Pancreas (tissue), 10 donors: ENCODE results near the gene LSR. TPM values are rescaled to one million over a fixed set of nuclear protein-coding genes. Genes with fewer than 3 reads are reported as not detected.

ENCODE experiments used
- ATAC-seq, 4 donors: fragments of 200-7000 bp; cut with Tn5 transposase; one replicate each; pipeline versions ENCODE4 v1.8.0 to v1.9.1; 2020; ENCODE audit warnings: mild to moderate bottlenecking in 4 of 4, moderate library complexity in 4 of 4
- DNase-seq, 6 donors: peaks; one replicate each; pipeline ENCODE4 v3.0.0-alpha.2; 2020
- FAIRE-seq: peaks from 2 replicates; lab custom pipeline; 2012; peaks lifted over from hg19 to GRCh38; lab: Jason Lieb, UNC
- H3K27ac ChIP-seq, 4 donors: fragments of 200-600 bp; sonication (generic); 1 replicate in 3 of 4; 2 replicates in 1 of 4; pipeline versions ENCODE4 v1.5.0 to v1.8.0; 2020
- H3K27me3 ChIP-seq, 4 donors: fragments of 200-600 bp; one replicate each; pipeline ENCODE4 v1.8.0; 2021
- H3K36me3 ChIP-seq, 3 donors: fragments of 200-600 bp; sonication (generic) in 1 of 3; one replicate each; pipeline versions ENCODE4 v1.5.0 to v1.8.0; 2020 to 2021
- H3K4me1 ChIP-seq, 3 donors: fragments of 200-600 bp; one replicate each; pipeline ENCODE4 v1.8.0; 2021
- H3K4me3 ChIP-seq, 4 donors: fragments of 200-600 bp; sonication (generic) in 2 of 4; one replicate each; pipeline versions ENCODE4 v1.5.0 to v1.8.0; 2020 to 2021
- H3K9me3 ChIP-seq, 4 donors: fragments of 200-600 bp; one replicate each; pipeline ENCODE4 v1.8.0; 2021
- CTCF ChIP-seq, 4 donors: fragments of 200-600 bp; sonication (generic) in 3 of 4; IDR thresholded peaks; one replicate each; pipeline versions ENCODE4 v1.5.0 to v1.8.0; 2021; ENCODE audit warnings: antibody characterized with exemption in 4 of 4
- WGBS, 2 donors: extraction: QIAGEN DNeasy Blood & Tissue Kit; methylation state at CpG; one replicate each; pipeline ENCODE4 v1.1.7; 2013; 5-methylcytosine and 5-hydroxymethylcytosine counted together
- intact Hi-C, 3 donors: fragments of 100-400 bp; cut with DNase I; formaldehyde crosslinking; loops; one replicate each; pipeline versions ENCODE4 v1.11.1 to v1.14.2; 2022
- polyA plus RNA-seq, 2 donors: library from polyadenylated mRNA; stranded (reverse); fragments of 200-250 nt; gene quantifications; one replicate each; pipeline ENCODE4 v1.2.3, GENCODE V29; 2013
- total RNA-seq, 6 donors: library from RNA; stranded (reverse); fragmentation: NEBNext Ultra II Directional in 4 of 6; extraction: Animal tissue kit (Norgen Biotek cat#: 25700) in 4 of 6; gene quantifications; one replicate each; pipeline versions ENCODE4 v1.2.1 to v1.2.4, GENCODE V29; 2021 to 2023
- donor health status: healthy with polysubstance abuse.
- donor health status: DM: no; HTN: no; CAD: no; lungs with moderate emphysema.
- donor health status: DM: no; HTN: no; CAD: no.
- donor health status: control.
- donor health status: control.
- donor health status: Bipolar disorder and iron deficiency.
- donor health status: DM: yes; HTN: yes; CAD: no.
- donor health status: DM: no; HTN: no; CAD: no.
- donor health status: DM: no; HTN: no; CAD: no.
- donor health status: DM: yes; HTN: yes; CAD: no.

The LSR gene
- total and polyA plus RNA-seq, 8 donors: 46.1 to 103 (median 66.9) TPM

GRCh38 chr19:35278578-35279284 lies 29.9 kb downstream of the LSR start:
- Histone ChIP-seq H3K27me3 (no peaks in the 10 kb centered on the region), H3K36me3 (peaks cover 0 to 38% (median 7%) of the 10 kb centered on the region in 3 donors), H3K9me3 (no peaks in the 10 kb centered on the region), H3K4me1 (peaks cover 0 to 10% (median 0%) of the 10 kb centered on the region in 3 donors), H3K4me3 (no peak overlapping the region), H3K27ac (no peak overlapping the region)
- no peak for TF ChIP-seq CTCF (IDR thresholded peaks at IDR 0.05)
- DNase-seq (peak in 1 of 6 donors; percentile 27), FAIRE-seq (no peak), ATAC-seq (no peak)
- intact Hi-C loops: no loop called here
- 93% methylated on average over 45 of the region's 45 CpGs for WGBS, 2 donors

GRCh38 chr19:35279374-35279773 lies 30.6 kb downstream of the LSR start:
- no peaks in the 10 kb centered on the region for H3K9me3 ChIP-seq
- ATAC-seq (no peak), DNase-seq (no peak), FAIRE-seq (no peak)
- H3K27me3 ChIP-seq: no peaks in the 10 kb centered on the region
- no peak for TF ChIP-seq CTCF (IDR thresholded peaks at IDR 0.05)
- 81 to 82% methylated on average over 11 of the region's 11 CpGs for WGBS, 2 donors
- no peak overlapping the region for H3K27ac ChIP-seq
- H3K4me3 ChIP-seq: no peak overlapping the region
- H3K36me3 ChIP-seq: peaks cover 0 to 36% (median 7%) of the 10 kb centered on the region in 3 donors
- intact Hi-C loops: no loop called here
- H3K4me1 ChIP-seq: peaks cover 0 to 10% (median 0%) of the 10 kb centered on the region in 3 donors

- peak in 1 of 6 donors; percentile 33 for DNase-seq
- FAIRE-seq: no peak
- TF ChIP-seq CTCF (IDR thresholded peaks at IDR 0.05): no peak
- no peak overlapping the region for H3K4me3 ChIP-seq
- H3K9me3 ChIP-seq: no peaks in the 10 kb centered on the region
- peaks cover 0 to 36% (median 7%) of the 10 kb centered on the region in 3 donors for H3K36me3 ChIP-seq
- intact Hi-C loops: no loop called here
- no peaks in the 10 kb centered on the region for H3K27me3 ChIP-seq
- 56 to 63% methylated on average over 12 of the region's 12 CpGs for WGBS, 2 donors
- peaks cover 0 to 10% (median 0%) of the 10 kb centered on the region in 3 donors for H3K4me1 ChIP-seq
- peak in 2 of 4 donors; percentile 16 to 28 for ATAC-seq
- H3K27ac ChIP-seq: no peak overlapping the region
These were observed 31.4 kb downstream of the LSR start for GRCh38 chr19:35279985-35280821.

GRCh38 chr19:35281303-35281702 lies 32.5 kb downstream of the LSR start:
- Histone ChIP-seq H3K27ac (peak overlapping the region in 1 of 4 donors; percentile 17), H3K27me3 (no peaks in the 10 kb centered on the region), H3K9me3 (no peaks in the 10 kb centered on the region), H3K4me3 (no peak overlapping the region), H3K36me3 (peaks cover 0 to 29% (median 7%) of the 10 kb centered on the region in 3 donors), H3K4me1 (peaks cover 0 to 10% (median 0%) of the 10 kb centered on the region in 3 donors)
- no peak for TF ChIP-seq CTCF (IDR thresholded peaks at IDR 0.05)
- FAIRE-seq (no peak), ATAC-seq (peak in 1 of 4 donors; percentile 5), DNase-seq (no peak)
- intact Hi-C loops: no loop called here
- 68% methylated on average over 4 of the region's 4 CpGs for WGBS, 2 donors
